Gastroesophageal sphincter (tissue), 3 donors: ENCODE results near the gene ALDH1A3.

Experiments used
- CTCF ChIP-seq, 4 experiments: fragments of 200-600 bp in 2 of 4; fragments of 450-650 bp in 2 of 4; sonication (generic) in 1 of 4; IDR thresholded peaks; one replicate each; pipeline ENCODE4 v1.5.1; 2017 to 2019; ENCODE audit warnings: antibody characterized with exemption in 4 of 4, mild to moderate bottlenecking in 2 of 4, moderate library complexity in 2 of 4
- POLR2A ChIP-seq, 2 donors: fragments of 450-650 bp; IDR thresholded peaks; one replicate each; pipeline ENCODE4 v1.6.1; 2017; ENCODE audit warnings: antibody characterized with exemption in 2 of 2, mild to moderate bottlenecking in 2 of 2, moderate library complexity in 1 of 2
- POLR2AphosphoS5 ChIP-seq: sonication (generic); formaldehyde crosslinking; IDR thresholded peaks from one replicate; pipeline ENCODE4 v1.6.1; 2017; ENCODE audit warnings: antibody characterized with exemption

GRCh38 chr15:100901702-100902435, 22.2 kb downstream of the ALDH1A3 start:
- TF ChIP-seq POLR2A (IDR thresholded peaks at IDR 0.05) (no peak), POLR2AphosphoS5 (no peak), CTCF (IDR thresholded peaks at IDR 0.05) (no peak)
